IMR-90 (cell line): ENCODE data around the gene CDCP1. TPM values are rescaled to one million over a fixed set of nuclear protein-coding genes. Genes with fewer than 3 reads are reported as not detected.
A peak's percentile ranks its signal among the peaks of the same experiment; 100 is the strongest.

Source experiments
- ATAC-seq: fragments of 200-7000 bp; cut with Tn5 transposase; 2 replicates; pipeline ENCODE4 v1.9.1; 2020; ENCODE audit warnings: low read depth, mild to moderate bottlenecking, moderate library complexity
- BruUV-seq: library from RNA; stranded (reverse); fragments of 400-500 nt; replicated peaks from 2 replicates; lab custom pipeline; 2021; lab: Mats Ljungman, UMichigan
- CTCF ChIA-PET: fragments of 300-600 bp; formaldehyde crosslinking; extraction: SDS; loops from one replicate; lab custom pipeline; 2021; ENCODE audit warnings: antibody characterized with exemption; lab: Yijun Ruan, JAX
- POLR2A ChIA-PET: fragments of 300-600 bp; sonication (Branson Sonifier 250); formaldehyde crosslinking; loops from one replicate; lab custom pipeline; 2022; ENCODE audit warnings: antibody characterized with exemption; ENCODE audit not compliant: unreplicated experiment; lab: Charles Lee
- DNase-seq: peaks from one replicate; pipeline ENCODE4 v3.0.0; 2013
- H2AFZ ChIP-seq: replicated peaks from 2 replicates; pipeline ENCODE3; 2013; ENCODE audit warnings: low read length, mild to moderate bottlenecking; ENCODE audit not compliant: poor library complexity
- H2AK5ac ChIP-seq: 2 replicates; pipeline ENCODE4 v1.6.1; 2013; ENCODE audit warnings: low read depth, low read length, inconsistent platforms
- H2AK9ac ChIP-seq: replicated peaks from 2 replicates; pipeline ENCODE3; 2013; ENCODE audit warnings: mild to moderate bottlenecking, low read depth, low read length, moderate library complexity; ENCODE audit not compliant: poor library complexity
- H2BK120ac ChIP-seq: 2 replicates; pipeline ENCODE4 v1.6.1; 2013; ENCODE audit warnings: low read depth, low read length, inconsistent platforms
- H2BK15ac ChIP-seq: 3 replicates; pipeline ENCODE4 v1.6.1; 2013; ENCODE audit warnings: low read depth, low read length, inconsistent platforms
- H2BK20ac ChIP-seq: 2 replicates; pipeline ENCODE4 v1.6.1; 2013; ENCODE audit warnings: low read depth, mild to moderate bottlenecking, inconsistent platforms, low read length, moderate library complexity
- H2BK5ac ChIP-seq: 2 replicates; pipeline ENCODE4 v1.6.1; 2013; ENCODE audit warnings: mild to moderate bottlenecking, low read depth, low read length, inconsistent platforms; ENCODE audit not compliant: poor library complexity, severe bottlenecking
- H3K14ac ChIP-seq: replicated peaks from 2 replicates; pipeline ENCODE4 v1.6.1; 2013; ENCODE audit warnings: low read depth, low read length, inconsistent platforms
- H3K18ac ChIP-seq: 2 replicates; pipeline ENCODE4 v1.6.1; 2013; ENCODE audit warnings: low read depth, low read length, control low read depth
- H3K23ac ChIP-seq: 2 replicates; pipeline ENCODE4 v1.6.1; 2013; ENCODE audit warnings: low read depth, low read length, inconsistent platforms
- H3K27ac ChIP-seq: 2 replicates; pipeline ENCODE4 v1.5.1; 2013; ENCODE audit warnings: mild to moderate bottlenecking, control low read depth, low read length; ENCODE audit not compliant: insufficient read depth
- H3K27me3 ChIP-seq: 2 replicates; pipeline ENCODE4 v1.6.1; 2013; ENCODE audit warnings: low read length; ENCODE audit not compliant: control insufficient read depth, insufficient read depth
- H3K36me3 ChIP-seq: 2 replicates; pipeline ENCODE4 v1.6.1; 2013; ENCODE audit warnings: low read length, mixed read lengths; ENCODE audit not compliant: control insufficient read depth, insufficient read depth
- H3K4ac ChIP-seq: 2 replicates; pipeline ENCODE4 v1.6.1; 2013; ENCODE audit warnings: low read depth, low read length, inconsistent platforms
- H3K4me1 ChIP-seq: 2 replicates; pipeline ENCODE4 v1.6.1; 2013; ENCODE audit warnings: low read length, mixed read lengths; ENCODE audit not compliant: control insufficient read depth, insufficient read depth
- H3K4me2 ChIP-seq: 2 replicates; pipeline ENCODE4 v1.6.1; 2013; ENCODE audit warnings: low read depth, mild to moderate bottlenecking, control low read depth, low read length, moderate library complexity
- H3K4me3 ChIP-seq: 2 replicates; pipeline ENCODE4 v1.5.1; 2013; ENCODE audit warnings: low read depth, mild to moderate bottlenecking, control low read depth, low read length, moderate library complexity; ENCODE audit not compliant: insufficient read depth
- H3K56ac ChIP-seq: 2 replicates; pipeline ENCODE4 v1.6.1; 2013; ENCODE audit warnings: low read length, inconsistent platforms; ENCODE audit not compliant: insufficient read depth; ENCODE audit errors: extremely low read depth
- H3K79me1 ChIP-seq, 2 experiments: 2 replicates each; pipeline ENCODE4 v1.6.1; 2013; ENCODE audit warnings: low read length in 2 of 2, inconsistent platforms in 1 of 2, low read depth in 1 of 2
- H3K9ac ChIP-seq: 2 replicates; pipeline ENCODE4 v1.6.1; 2013; ENCODE audit warnings: low read depth, low read length, control low read depth
- H3K9me1 ChIP-seq: 2 replicates; pipeline ENCODE4 v1.6.1; 2013; ENCODE audit warnings: low read length, inconsistent platforms; ENCODE audit not compliant: insufficient read depth
- H3K9me3 ChIP-seq: 2 replicates; pipeline ENCODE4 v1.6.1; 2013; ENCODE audit warnings: low read length; ENCODE audit not compliant: control insufficient read depth, insufficient read depth
- H4K20me1 ChIP-seq: 2 replicates; pipeline ENCODE4 v1.6.1; 2013; ENCODE audit warnings: low read length, inconsistent platforms; ENCODE audit not compliant: insufficient read depth
- H4K5ac ChIP-seq: 2 replicates; pipeline ENCODE4 v1.6.1; 2013; ENCODE audit warnings: mild to moderate bottlenecking, low read depth, low read length, control low read depth
- H4K8ac ChIP-seq, 2 experiments: 2 replicates each; pipeline ENCODE4 v1.6.1; 2013; ENCODE audit warnings: low read depth in 2 of 2, low read length in 2 of 2, control low read depth in 1 of 2, inconsistent platforms in 1 of 2
- H4K91ac ChIP-seq: 2 replicates; pipeline ENCODE4 v1.6.1; 2013; ENCODE audit warnings: low read depth, low read length, inconsistent platforms; ENCODE audit not compliant: insufficient read depth
- BHLHE40 ChIP-seq: fragments of 150-350 bp; IDR thresholded peaks from 2 replicates; pipeline ENCODE4 v1.6.1; 2016; ENCODE audit warnings: mild to moderate bottlenecking, low read depth, low read length
- CEBPB ChIP-seq: IDR thresholded peaks from 2 replicates; pipeline ENCODE4 v1.6.1; 2012; ENCODE audit warnings: low read depth, low read length, improper control_type of control experiment
- CHD1 ChIP-seq: IDR thresholded peaks from 2 replicates; pipeline ENCODE4 v1.6.1; 2012; ENCODE audit warnings: low read depth, low read length, improper control_type of control experiment
- FOS ChIP-seq: fragments of 150-350 bp; IDR thresholded peaks from 2 replicates; pipeline ENCODE4 v1.6.1; 2016; ENCODE audit warnings: low read depth, low read length
- MAFK ChIP-seq: IDR thresholded peaks from 2 replicates; pipeline ENCODE4 v1.6.1; 2012; ENCODE audit warnings: low read depth, low read length, improper control_type of control experiment
- MAZ ChIP-seq: IDR thresholded peaks from 2 replicates; pipeline ENCODE4 v1.6.1; 2012; ENCODE audit warnings: low read depth, mild to moderate bottlenecking, low read length, improper control_type of control experiment, moderate library complexity, borderline replicate concordance
- MXI1 ChIP-seq: IDR thresholded peaks from 2 replicates; pipeline ENCODE4 v1.6.1; 2012; ENCODE audit warnings: low read depth, mild to moderate bottlenecking, low read length, moderate library complexity, borderline replicate concordance
- NFE2L2 ChIP-seq: fragments of 150-350 bp; IDR thresholded peaks from 2 replicates; pipeline ENCODE4 v1.6.1; 2016; ENCODE audit warnings: low read depth, mild to moderate bottlenecking, low read length
- POLR2A ChIP-seq: IDR thresholded peaks from 2 replicates; pipeline ENCODE4 v1.6.1; 2012; ENCODE audit warnings: mild to moderate bottlenecking, low read depth, low read length
- RAD21 ChIP-seq: IDR thresholded peaks from 2 replicates; pipeline ENCODE4 v1.6.1; 2012; ENCODE audit warnings: low read length, improper control_type of control experiment
- RCOR1 ChIP-seq: IDR thresholded peaks from 2 replicates; pipeline ENCODE4 v1.6.1; 2012; ENCODE audit warnings: mild to moderate bottlenecking, low read length, improper control_type of control experiment; ENCODE audit not compliant: insufficient replicate concordance
- RFX5 ChIP-seq: IDR thresholded peaks from 2 replicates; pipeline ENCODE4 v1.8.0; 2012; ENCODE audit warnings: low read depth, mild to moderate bottlenecking, low read length, moderate library complexity
- SMC3 ChIP-seq: fragments of 150-350 bp; IDR thresholded peaks from 2 replicates; pipeline ENCODE4 v1.6.1; 2016; ENCODE audit warnings: low read depth, mild to moderate bottlenecking, antibody characterized with exemption, low read length, moderate library complexity
- WGBS, 2 experiments: methylation state at CpG; one replicate each; pipeline versions ENCODE4 v1.1.5 to v1.1.7; 2013; ENCODE audit warnings: missing lambda C conversion rate in 2 of 2; ENCODE audit not compliant: insufficient read length in 1 of 2; ENCODE audit errors: extremely low coverage in 2 of 2; 5-methylcytosine and 5-hydroxymethylcytosine counted together
- dilution Hi-C: fragments of 300-500 bp; cut with HindIII; formaldehyde crosslinking; loops from one replicate; pipeline ENCODE4 v1.14.3; 2018; ENCODE audit warnings: low sequenced_read_pairs; ENCODE audit not compliant: unreplicated experiment
- in situ Hi-C: fragments of 300-500 bp; cut with MboI; formaldehyde crosslinking; loops from 3 replicates; pipeline ENCODE4 v1.14.3; 2019; ENCODE audit warnings: low sequenced_read_pairs, inconsistent platforms, mixed read lengths
- intact Hi-C: fragments of 100-400 bp; cut with micrococcal nuclease; formaldehyde crosslinking; loops from 2 replicates; pipeline ENCODE4 v1.10.0; 2022
- polyA plus RNA-seq, 3 experiments: library from polyadenylated mRNA; depleted of rRNA; stranded (reverse); fragments of >200 nt; gene quantifications; 2 replicates each; pipeline ENCODE4 v1.2.3, GENCODE V29; 2012; ENCODE audit warnings: low replicate concordance in 1 of 3
- total RNA-seq: library from RNA; depleted of rRNA; stranded (reverse); fragments of >200 nt; gene quantifications from 2 replicates; pipeline ENCODE4 v1.2.3, GENCODE V29; 2012
- TF ChIP-seq, protein P1 (sequence below): fragments of 150-350 bp; IDR thresholded peaks from 2 replicates; pipeline ENCODE4 v1.6.1; 2016; ENCODE audit warnings: low read depth, mild to moderate bottlenecking, low read length, moderate library complexity, borderline replicate concordance
- TF ChIP-seq, protein P2 (sequence below): fragments of 150-350 bp; IDR thresholded peaks from 2 replicates; pipeline ENCODE4 v1.6.1; 2017; ENCODE audit warnings: mild to moderate bottlenecking, antibody characterized with exemption, low read length, low read depth
- TF ChIP-seq, protein P3 (sequence below): conservative IDR thresholded peaks from 2 replicates; pipeline ENCODE4 v1.5.1; 2012; ENCODE audit warnings: mild to moderate bottlenecking, low read depth, low read length, improper control_type of control experiment

The CDCP1 gene
- total and polyA plus RNA-seq, 2 of the 4 experiments (the other 2 are of a cell fraction), result 2.5 to 3.8 TPM

DNA sequence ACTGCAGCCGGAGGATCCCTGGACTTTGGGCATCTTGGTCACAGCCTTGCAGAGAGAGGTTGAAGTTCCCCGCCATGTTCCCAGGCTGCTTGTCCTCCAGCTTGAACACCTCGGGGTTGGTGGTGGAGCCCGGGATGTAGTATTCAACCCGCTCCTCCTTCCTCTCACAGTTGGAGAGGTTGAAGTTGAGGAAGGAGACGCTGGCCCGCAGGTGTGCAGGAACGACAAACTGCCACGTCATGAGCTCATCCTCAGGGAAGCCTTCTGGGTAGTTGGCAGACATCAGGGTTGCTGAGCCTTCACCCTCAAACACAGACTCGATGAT lies 35.7 kb downstream of the CDCP1 start:
- ChIA-PET POLR2A (no interaction called here), CTCF (no interaction called here)
- Histone ChIP-seq H3K4me3 (no peak overlapping the region), H2AK5ac (peak overlapping the region; percentile 96), H3K9me3 (no peaks in the 10 kb centered on the region), H2BK120ac (peak overlapping the region; percentile 56), H2BK20ac (peak overlapping the region; percentile 84; the same call in 1 of the 2 replicates), H4K91ac (peak overlapping the region; percentile 56), H4K8ac (peak overlapping the region; percentile 45 to 71; a peak in 2 of 4 replicates), H2AK9ac (no peak overlapping the region), H3K23ac (no peak overlapping the region), H3K9me1 (peaks cover 24% of the 10 kb centered on the region), H3K27me3 (no peaks in the 10 kb centered on the region), H3K14ac (peak overlapping the region; percentile 29), H3K56ac (no peak overlapping the region), H3K27ac (no peak overlapping the region), H3K4me2 (no peak overlapping the region), H3K18ac (peak overlapping the region; percentile 46; the same call in 1 of the 2 replicates), H3K36me3 (peaks cover 2% of the 10 kb centered on the region; the same call in 1 of the 2 replicates), H3K4ac (peak overlapping the region; percentile 77), H2BK15ac (peak overlapping the region; percentile 81; the same call in 2 of the 3 replicates), H3K4me1 (peaks cover 18% of the 10 kb centered on the region), H3K79me1 (peaks cover 0 to 13% of the 10 kb centered on the region in 2 experiments; a peak in 2 of 4 replicates), H3K9ac (no peak overlapping the region), H4K20me1 (no peaks in the 10 kb centered on the region), H4K5ac (peak overlapping the region; percentile 75), H2BK5ac (peak overlapping the region; percentile 4), H2AFZ (peak overlapping the region; percentile 67)
- in situ Hi-C loops (no loop called here), dilution Hi-C loops (no loop called here), intact Hi-C loops (no loop called here)
- BruUV-seq, result no TSS peak
- no peak for ATAC-seq
- DNase-seq, result no peak
- TF ChIP-seq RFX5 (no peak), MAZ (no peak), FOS (no peak), NFE2L2 (no peak), MXI1 (no peak), RAD21 (no peak), CHD1 (no peak), BHLHE40 (no peak), POLR2A (no peak), CEBPB (no peak), MAFK (no peak), RCOR1 (no peak), SMC3 (no peak)
- TF ChIP-seq, protein P1, sequence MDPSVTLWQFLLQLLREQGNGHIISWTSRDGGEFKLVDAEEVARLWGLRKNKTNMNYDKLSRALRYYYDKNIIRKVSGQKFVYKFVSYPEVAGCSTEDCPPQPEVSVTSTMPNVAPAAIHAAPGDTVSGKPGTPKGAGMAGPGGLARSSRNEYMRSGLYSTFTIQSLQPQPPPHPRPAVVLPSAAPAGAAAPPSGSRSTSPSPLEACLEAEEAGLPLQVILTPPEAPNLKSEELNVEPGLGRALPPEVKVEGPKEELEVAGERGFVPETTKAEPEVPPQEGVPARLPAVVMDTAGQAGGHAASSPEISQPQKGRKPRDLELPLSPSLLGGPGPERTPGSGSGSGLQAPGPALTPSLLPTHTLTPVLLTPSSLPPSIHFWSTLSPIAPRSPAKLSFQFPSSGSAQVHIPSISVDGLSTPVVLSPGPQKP, result no peak
- TF ChIP-seq, protein P2, sequence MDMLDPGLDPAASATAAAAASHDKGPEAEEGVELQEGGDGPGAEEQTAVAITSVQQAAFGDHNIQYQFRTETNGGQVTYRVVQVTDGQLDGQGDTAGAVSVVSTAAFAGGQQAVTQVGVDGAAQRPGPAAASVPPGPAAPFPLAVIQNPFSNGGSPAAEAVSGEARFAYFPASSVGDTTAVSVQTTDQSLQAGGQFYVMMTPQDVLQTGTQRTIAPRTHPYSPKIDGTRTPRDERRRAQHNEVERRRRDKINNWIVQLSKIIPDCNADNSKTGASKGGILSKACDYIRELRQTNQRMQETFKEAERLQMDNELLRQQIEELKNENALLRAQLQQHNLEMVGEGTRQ, result no peak
- TF ChIP-seq, protein P3, sequence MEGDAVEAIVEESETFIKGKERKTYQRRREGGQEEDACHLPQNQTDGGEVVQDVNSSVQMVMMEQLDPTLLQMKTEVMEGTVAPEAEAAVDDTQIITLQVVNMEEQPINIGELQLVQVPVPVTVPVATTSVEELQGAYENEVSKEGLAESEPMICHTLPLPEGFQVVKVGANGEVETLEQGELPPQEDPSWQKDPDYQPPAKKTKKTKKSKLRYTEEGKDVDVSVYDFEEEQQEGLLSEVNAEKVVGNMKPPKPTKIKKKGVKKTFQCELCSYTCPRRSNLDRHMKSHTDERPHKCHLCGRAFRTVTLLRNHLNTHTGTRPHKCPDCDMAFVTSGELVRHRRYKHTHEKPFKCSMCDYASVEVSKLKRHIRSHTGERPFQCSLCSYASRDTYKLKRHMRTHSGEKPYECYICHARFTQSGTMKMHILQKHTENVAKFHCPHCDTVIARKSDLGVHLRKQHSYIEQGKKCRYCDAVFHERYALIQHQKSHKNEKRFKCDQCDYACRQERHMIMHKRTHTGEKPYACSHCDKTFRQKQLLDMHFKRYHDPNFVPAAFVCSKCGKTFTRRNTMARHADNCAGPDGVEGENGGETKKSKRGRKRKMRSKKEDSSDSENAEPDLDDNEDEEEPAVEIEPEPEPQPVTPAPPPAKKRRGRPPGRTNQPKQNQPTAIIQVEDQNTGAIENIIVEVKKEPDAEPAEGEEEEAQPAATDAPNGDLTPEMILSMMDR, result no peak
- 100% methylated on average over 1 of the region's 10 CpGs; no CpG with 5 or more reads in 1 of the 2 experiments for WGBS, 2 experiments
